ENCODE results near the gene RAD51B. TPM values are rescaled to one million over a fixed set of nuclear protein-coding genes. Genes with fewer than 3 reads are reported as not detected.

Gene RAD51B
- total and polyA plus RNA-seq, 2 of the 13 experiments (the other 11 are each of a cell fraction or from before 2014, with no cell fraction given), result 7.0 to 9.5 TPM

- in situ Hi-C loops (cut with HindIII; ENCODE audit: extremely low pct_ligation_motif_present, low pct_unique_long_range_greater_than_20kb) (no loop called here), intact Hi-C loops (cut with micrococcal nuclease; ENCODE audit: unreplicated experiment) (no loop called here)
- H3K9ac ChIP-seq (ENCODE audit: insufficient read depth, low read depth, low read length), result no peak overlapping the region
- WGBS (ENCODE audit: low lambda C conversion rate), result 85% methylated on average over 13 of the region's 13 CpGs
- TF ChIP-seq FOXC1 (CRISPR knock-in tag; IDR thresholded peaks at IDR 0.05; ENCODE audit: borderline replicate concordance), result no peak
- no peak for TF ChIP-seq ZXDC (CRISPR knock-in tag; IDR thresholded peaks at IDR 0.05)
- no peak for TF ChIP-seq ZNF468 (CRISPR knock-in tag; IDR thresholded peaks at IDR 0.05)
- TF ChIP-seq ZNF230 (CRISPR knock-in tag; IDR thresholded peaks at IDR 0.05), result no peak
- TF ChIP-seq ZSCAN25 (CRISPR knock-in tag; IDR thresholded peaks at IDR 0.05), result no peak
- TF ChIP-seq ZNF12 (CRISPR knock-in tag; IDR thresholded peaks at IDR 0.05), result no peak
- no peak for TF ChIP-seq MTA1 (CRISPR knock-in tag; IDR thresholded peaks at IDR 0.05; ENCODE audit: borderline replicate concordance)
- TF ChIP-seq EP300 (IDR thresholded peaks at IDR 0.05; ENCODE audit: low read depth in 2 of 2, low read length in 2 of 2), result no peak
- no peak for TF ChIP-seq EP300 (CRISPR knock-in tag; IDR thresholded peaks at IDR 0.05; ENCODE audit: borderline replicate concordance)
- TF ChIP-seq ZNF207 (IDR thresholded peaks at IDR 0.05; ENCODE audit: borderline replicate concordance), result no peak
- no peak for TF ChIP-seq YEATS2 (CRISPR knock-in tag; IDR thresholded peaks at IDR 0.05; ENCODE audit: borderline replicate concordance)
- no peak for TF ChIP-seq KLF15 (CRISPR knock-in tag; IDR thresholded peaks at IDR 0.05; ENCODE audit: borderline replicate concordance)
- TF ChIP-seq ZNF552 (CRISPR knock-in tag; IDR thresholded peaks at IDR 0.05; ENCODE audit: borderline replicate concordance), result no peak
- TF ChIP-seq CTCF (CRISPR knock-in tag; IDR thresholded peaks at IDR 0.05), result no peak
- H2AFZ ChIP-seq (ENCODE audit: low read length), result no peak overlapping the region
- ChIA-PET CTCF (ENCODE audit: low intra/inter-chr PET ratio, low total read pairs) (no interaction called here), POLR2A (interaction anchor here (0.9 to 5.0 kb wide), 4 partner anchors 11 to 206 kb away, joined by 3 to 18 read pairs (median 4); partner anchors contain the start of gene ZFP36L1)
- no peak overlapping the region for H3K4me3 ChIP-seq (replicated peaks in 1 of 3; ENCODE audit: insufficient read depth in 1 of 3, low read depth in 2 of 3, low read length in 3 of 3)
- ATAC-seq (no peak), FAIRE-seq (no peak), DNase-seq (ENCODE audit: low spot score) (no peak)
- peaks cover 25% of the 10 kb centered on the region for H3K4me1 ChIP-seq (ENCODE audit: insufficient read depth, low read length)
- no peaks in the 10 kb centered on the region for H3K27me3 ChIP-seq (ENCODE audit: control insufficient read depth in 1 of 2, insufficient read depth in 2 of 2, low read length in 2 of 2)
- H3K27ac ChIP-seq (ENCODE audit: extremely low read length, insufficient read depth, low read length), result no peak overlapping the region
- no peaks in the 10 kb centered on the region for H3K9me3 ChIP-seq (ENCODE audit: low read length)
- H3K4me2 ChIP-seq (ENCODE audit: low read depth, low read length), result no peak overlapping the region
- BruUV-seq (replicated peaks), result no TSS peak
- no peaks in the 10 kb centered on the region for H3K79me2 ChIP-seq (ENCODE audit: insufficient read depth, low read length)
- no peaks in the 10 kb centered on the region for H3K36me3 ChIP-seq (replicated peaks in 1 of 2; ENCODE audit: control insufficient read depth in 1 of 2, insufficient read depth in 2 of 2, low read length in 2 of 2)
- H4K20me1 ChIP-seq (ENCODE audit: insufficient read depth, low read length), result no peaks in the 10 kb centered on the region
These were observed 767.5 kb downstream of the RAD51B start for GRCh38 chr14:68586896-68587751.

Data from HepG2 (cell line).